GM21576 (cell line): ENCODE data around the gene AVPI1.
"Not testable (repeated sequence)": the region's sequence is repeated elsewhere in the genome, so short reads cannot be mapped to it uniquely, and the experiment has no call there.

Experiments
- ATAC-seq: cut with Tn5 transposase; IDR thresholded peaks from one replicate; pipeline ENCODE4 v1.9.1; 2021; ENCODE audit warnings: mild to moderate bottlenecking, moderate library complexity; ENCODE audit not compliant: unreplicated experiment

AVPI1 gene

GRCh38 chr10:97642471-97643159 is 44.4 kb downstream of the AVPI1 start:
- ATAC-seq, result not testable (repeated sequence)

DNA sequence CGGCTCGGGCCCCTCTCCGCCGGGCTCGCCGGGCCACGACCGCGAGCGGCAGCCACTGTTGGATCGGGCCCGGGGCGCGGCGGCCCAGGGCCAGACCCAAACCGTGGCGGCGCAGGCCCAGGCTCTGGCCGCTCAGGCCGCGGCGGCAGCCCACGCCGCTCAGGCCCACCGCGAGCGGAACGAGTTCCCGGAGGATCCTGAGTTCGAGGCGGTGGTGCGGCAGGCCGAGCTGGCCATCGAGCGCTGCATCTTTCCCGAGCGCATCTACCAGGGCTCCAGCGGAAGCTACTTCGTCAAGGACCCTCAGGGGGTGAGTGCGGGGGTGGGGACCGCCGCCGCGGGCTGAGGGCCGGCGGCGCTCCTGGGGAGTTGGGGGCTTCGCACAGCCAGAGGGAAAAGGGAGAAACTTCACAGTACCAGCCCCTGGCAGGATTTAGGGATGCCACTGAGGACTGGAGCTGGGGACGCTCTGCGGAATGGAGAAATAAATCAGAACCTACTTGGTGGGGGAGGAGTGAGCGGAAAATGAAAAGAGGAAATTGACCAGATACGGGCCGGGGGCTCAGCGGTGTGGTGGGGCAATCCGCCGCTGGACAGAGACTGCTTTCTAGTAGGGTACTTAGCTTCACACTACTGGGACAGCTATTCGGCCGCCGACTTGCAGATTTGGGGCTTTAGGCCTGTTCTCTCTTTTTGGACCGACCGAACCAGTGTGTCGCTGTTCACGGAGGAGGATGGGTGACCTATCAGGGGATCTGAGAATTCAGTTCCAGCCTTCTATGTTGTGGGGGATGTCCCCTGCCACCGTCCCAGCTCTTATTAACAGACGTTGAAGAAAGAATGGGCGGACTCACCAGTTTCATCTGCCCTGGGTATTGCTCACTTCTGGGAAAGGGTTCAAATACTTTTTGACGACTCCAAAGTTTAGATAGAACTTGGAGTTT is 45.9 kb downstream of the AVPI1 start:
- ATAC-seq, result no peak

- ATAC-seq, result peak; percentile 97
Observed at GRCh38 chr10:97640174-97640867, 46.7 kb downstream of the AVPI1 start, which contains the start of gene PI4K2A. Gene PI4K2A, plus strand, starts transcription at chr10:97640671. Its CDS starts 72 bp downstream, at chr10:97640743.

DNA sequence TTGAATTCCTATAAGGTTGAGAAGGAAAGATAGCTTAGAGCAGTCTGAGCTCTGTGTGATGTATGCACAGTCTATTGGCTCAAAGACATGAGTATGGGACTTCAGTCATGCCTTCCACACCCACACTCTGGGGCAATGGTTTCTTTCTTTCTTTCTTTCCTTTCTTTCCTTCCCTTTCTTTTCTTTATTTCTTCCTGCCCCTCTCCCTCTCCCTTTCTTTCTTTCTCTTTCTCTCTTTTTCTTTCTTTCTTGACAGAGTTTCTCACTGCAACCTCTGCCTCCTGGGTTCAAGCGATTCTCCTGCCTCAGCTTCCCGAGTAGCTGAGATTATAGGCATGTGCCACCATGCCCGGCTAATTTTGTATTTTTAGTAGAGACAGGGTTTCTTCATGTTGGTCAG is 48.0 kb downstream of the AVPI1 start:
- ATAC-seq, result not testable (repeated sequence)

DNA sequence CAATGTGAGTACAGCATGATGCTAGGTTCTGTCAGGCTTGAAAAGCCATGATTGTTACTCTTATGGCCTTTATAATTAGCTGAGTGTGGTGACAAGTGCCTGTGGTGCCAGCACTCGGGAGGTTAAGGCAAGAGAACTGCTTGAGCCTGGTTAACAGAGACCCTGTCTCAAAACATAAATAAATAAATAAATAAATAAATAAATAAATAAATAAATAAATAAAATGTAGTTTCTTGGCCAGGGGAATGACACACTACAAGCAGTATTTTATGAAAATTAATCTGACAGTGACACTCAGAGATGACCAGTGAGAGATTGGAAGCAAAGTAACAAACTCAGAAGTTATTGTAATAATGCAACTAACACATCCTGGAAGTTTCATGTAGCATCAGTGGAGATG is 51.5 kb downstream of the AVPI1 start:
- ATAC-seq, result no peak

DNA sequence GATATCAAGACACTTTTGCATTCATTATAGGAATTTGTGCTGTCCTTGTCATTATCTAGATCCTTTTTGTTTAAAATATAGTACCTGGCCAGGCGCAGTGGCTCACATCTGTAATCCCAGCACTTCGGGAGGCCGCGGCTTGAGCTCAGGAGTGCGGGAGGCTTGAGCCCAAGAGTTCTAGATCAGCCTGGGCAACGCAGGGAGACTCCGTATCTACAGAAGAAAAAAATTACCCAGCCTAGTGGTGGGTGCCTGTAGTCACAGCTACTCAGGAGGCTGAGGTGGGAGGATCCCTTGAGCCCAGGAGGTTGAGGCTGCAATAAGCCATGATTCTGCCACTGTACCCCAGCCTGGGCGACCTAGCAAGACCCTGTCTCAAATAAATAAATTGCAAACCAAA is 53.1 kb downstream of the AVPI1 start:
- no peak for ATAC-seq

GRCh38 chr10:97632949-97633884 is 53.8 kb downstream of the AVPI1 start, which contains the start of gene MORN4:
Gene MORN4, minus strand, starts transcription at chr10:97633500. Its CDS starts 13,847 bp downstream, at chr10:97619653.
- ATAC-seq, result peak; percentile 97

DNA sequence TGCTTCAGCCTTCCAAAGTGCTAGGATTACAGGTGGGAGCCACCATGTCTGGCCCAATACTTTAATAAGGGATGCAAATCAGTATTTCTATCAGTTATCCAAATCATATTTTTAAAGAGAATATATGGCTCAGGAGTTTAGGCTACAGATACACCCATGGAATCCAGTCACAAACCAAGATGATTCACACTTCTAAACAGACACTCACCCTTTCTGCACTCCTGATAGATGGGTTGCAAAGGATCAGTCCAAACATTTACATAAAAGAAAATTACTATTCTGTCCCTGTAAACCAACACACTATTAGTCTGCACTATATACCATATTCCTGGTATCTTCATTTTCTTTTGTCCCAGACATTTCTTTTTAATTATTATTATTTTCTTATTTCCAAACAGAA is 55.9 kb downstream of the AVPI1 start:
- no peak for ATAC-seq

DNA sequence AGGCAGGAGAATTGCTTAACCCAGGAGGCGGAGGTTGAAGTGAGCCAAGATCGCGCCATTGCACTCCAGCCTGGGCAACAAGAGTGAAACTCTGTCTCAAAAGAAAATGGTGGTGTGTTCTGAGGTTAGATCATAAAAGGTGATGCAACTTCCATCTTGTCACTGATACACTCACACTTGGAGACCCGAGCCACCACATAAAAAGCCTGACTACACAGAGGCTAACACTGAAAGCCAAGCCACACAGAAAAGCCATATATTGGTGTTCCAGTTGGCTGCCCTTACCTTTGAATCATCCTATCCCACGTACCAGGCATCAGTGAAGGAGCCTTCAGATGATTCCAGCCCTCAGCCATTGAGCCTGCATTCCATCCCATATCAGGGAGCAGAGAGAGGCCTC is 57.8 kb downstream of the AVPI1 start:
- no peak for ATAC-seq

GRCh38 chr10:97628228-97628627 is 58.8 kb downstream of the AVPI1 start:
- ATAC-seq, result no peak

DNA sequence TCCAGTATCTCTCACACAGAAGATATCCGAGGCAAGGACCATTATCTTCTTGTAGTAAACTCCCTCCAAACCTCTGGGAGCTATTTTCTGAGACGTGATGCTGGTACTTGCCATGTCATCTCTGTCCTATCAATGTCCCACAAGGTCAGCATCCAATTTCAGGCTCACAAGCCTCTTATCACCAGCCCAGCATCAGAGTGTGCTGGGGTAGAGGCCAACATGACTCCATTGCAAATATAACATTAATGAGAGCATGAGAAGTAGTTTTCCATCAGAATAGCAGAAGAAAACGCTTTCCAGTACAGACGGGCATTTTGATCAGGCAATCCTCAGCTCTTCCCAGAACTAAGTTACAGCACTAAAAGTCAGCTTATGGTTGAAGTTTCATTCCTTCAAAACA is 59.3 kb downstream of the AVPI1 start:
- ATAC-seq, result no peak
